Parathyroid adenoma (tissue), 2 donors: Measurements from ENCODE around the gene FRMD4A.
A peak's percentile ranks its signal among the peaks of the same experiment; 100 is the strongest.

Source experiments
- H2AFZ ChIP-seq: fragments of 300-600 bp; sonication (generic); one replicate; pipeline ENCODE4 v1.7.0; 2017; ENCODE audit warnings: antibody characterized with exemption, mild to moderate bottlenecking
- H3K27ac ChIP-seq: fragments of 300-600 bp; sonication (generic); one replicate; pipeline ENCODE4 v1.7.0; 2017
- H3K27me3 ChIP-seq: fragments of 300-600 bp; sonication (generic); one replicate; pipeline ENCODE4 v1.7.0; 2017; ENCODE audit warnings: low read length; ENCODE audit not compliant: control insufficient read depth, insufficient read depth
- H3K36me3 ChIP-seq: fragments of 300-600 bp; sonication (generic); one replicate; pipeline ENCODE4 v1.7.0; 2017; ENCODE audit warnings: low read length; ENCODE audit not compliant: control insufficient read depth, insufficient read depth
- H3K4me1 ChIP-seq: fragments of 300-600 bp; sonication (generic); one replicate; pipeline ENCODE4 v1.7.0; 2017; ENCODE audit warnings: control low read depth
- H3K4me2 ChIP-seq: fragments of 300-600 bp; sonication (generic); one replicate; pipeline ENCODE4 v1.7.0; 2017; ENCODE audit warnings: low read length
- H3K4me3 ChIP-seq: fragments of 300-600 bp; sonication (generic); one replicate; pipeline ENCODE4 v1.7.0; 2017; ENCODE audit warnings: low read depth, low read length
- H3K79me2 ChIP-seq: fragments of 300-600 bp; sonication (generic); one replicate; pipeline ENCODE4 v1.7.0; 2017; ENCODE audit warnings: control low read depth
- H3K9ac ChIP-seq: fragments of 300-600 bp; sonication (generic); one replicate; pipeline ENCODE4 v1.7.0; 2017; ENCODE audit warnings: mild to moderate bottlenecking
- H3K9me3 ChIP-seq: fragments of 300-600 bp; sonication (generic); one replicate; pipeline ENCODE4 v1.7.0; 2017; ENCODE audit warnings: low read length; ENCODE audit not compliant: control insufficient read depth
- CTCF ChIP-seq: fragments of 300-600 bp; sonication (generic); IDR thresholded peaks from one replicate; pipeline ENCODE4 v1.7.0; 2017; ENCODE audit warnings: antibody characterized with exemption, mild to moderate bottlenecking
- donor health status: primary hyperparathyroidism.

FRMD4A gene

DNA sequence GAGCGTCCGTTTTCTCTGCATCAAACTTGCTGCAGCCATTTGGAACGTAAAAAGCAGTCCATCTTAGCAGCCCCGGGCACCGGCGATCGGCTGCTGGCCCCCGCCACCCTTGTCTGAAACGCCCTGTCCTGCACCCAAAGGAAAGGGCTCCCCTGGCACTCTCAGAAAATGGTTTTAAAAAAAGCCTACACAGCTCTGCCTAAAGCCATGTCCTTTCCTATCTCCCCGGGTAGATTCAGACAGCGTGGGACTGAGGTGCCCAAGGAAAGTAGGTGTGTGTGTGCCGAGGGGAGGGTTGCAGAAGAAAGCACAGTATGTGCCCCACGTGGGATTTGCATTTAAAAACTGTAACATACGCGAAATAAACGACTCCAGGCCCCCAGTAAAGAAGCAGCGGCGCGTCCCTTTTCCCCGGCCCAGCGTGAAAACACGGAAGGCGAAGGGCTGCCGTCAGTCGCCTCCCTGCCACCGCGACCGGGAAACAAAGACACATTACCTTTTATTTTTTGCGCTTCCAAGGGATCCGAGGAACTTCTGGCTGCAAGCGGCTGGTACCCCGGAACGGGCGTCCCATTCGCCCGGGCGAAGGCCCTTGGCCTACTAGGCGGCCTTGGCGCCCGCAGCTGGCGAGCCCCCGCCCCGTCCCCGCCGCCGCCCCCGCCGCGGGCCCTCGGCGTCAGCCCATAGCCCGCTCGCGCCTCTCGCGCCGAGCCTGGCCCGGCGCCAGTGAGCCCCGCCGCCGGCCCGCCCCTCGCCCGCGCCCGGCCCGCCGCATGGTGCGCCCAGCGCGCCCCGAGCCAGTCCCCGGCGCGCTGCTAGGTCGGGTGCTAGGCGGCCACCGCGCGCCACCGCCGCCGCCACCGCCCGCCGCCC is 439.4 kb downstream of the FRMD4A start:
- Histone ChIP-seq H3K4me2 (peak overlapping the region; percentile 37), H3K27me3 (no peaks in the 10 kb centered on the region), H3K4me1 (no peaks in the 10 kb centered on the region), H3K27ac (no peak overlapping the region), H3K36me3 (no peaks in the 10 kb centered on the region), H3K4me3 (peak overlapping the region; percentile 43), H2AFZ (peak overlapping the region; percentile 17), H3K9me3 (no peaks in the 10 kb centered on the region), H3K79me2 (no peaks in the 10 kb centered on the region), H3K9ac (no peak overlapping the region)
- no peak for TF ChIP-seq CTCF

- Histone ChIP-seq H3K27ac (no peak overlapping the region), H3K27me3 (no peaks in the 10 kb centered on the region), H3K79me2 (no peaks in the 10 kb centered on the region), H3K9ac (no peak overlapping the region), H3K9me3 (no peaks in the 10 kb centered on the region), H3K4me1 (no peaks in the 10 kb centered on the region), H3K4me2 (peak overlapping the region; percentile 37), H2AFZ (no peak overlapping the region), H3K4me3 (peak overlapping the region; percentile 43), H3K36me3 (no peaks in the 10 kb centered on the region)
- no peak for TF ChIP-seq CTCF
Observed at GRCh38 chr10:13890233-13891127, 440.2 kb downstream of the FRMD4A start.

- Histone ChIP-seq H3K36me3 (no peaks in the 10 kb centered on the region), H3K27ac (no peak overlapping the region), H2AFZ (no peak overlapping the region), H3K4me1 (no peaks in the 10 kb centered on the region), H3K4me3 (no peak overlapping the region), H3K4me2 (no peak overlapping the region), H3K9ac (no peak overlapping the region), H3K79me2 (no peaks in the 10 kb centered on the region), H3K9me3 (no peaks in the 10 kb centered on the region), H3K27me3 (no peaks in the 10 kb centered on the region)
- TF ChIP-seq CTCF = no peak
Observed at GRCh38 chr10:13887761-13888160, 443.0 kb downstream of the FRMD4A start.

DNA sequence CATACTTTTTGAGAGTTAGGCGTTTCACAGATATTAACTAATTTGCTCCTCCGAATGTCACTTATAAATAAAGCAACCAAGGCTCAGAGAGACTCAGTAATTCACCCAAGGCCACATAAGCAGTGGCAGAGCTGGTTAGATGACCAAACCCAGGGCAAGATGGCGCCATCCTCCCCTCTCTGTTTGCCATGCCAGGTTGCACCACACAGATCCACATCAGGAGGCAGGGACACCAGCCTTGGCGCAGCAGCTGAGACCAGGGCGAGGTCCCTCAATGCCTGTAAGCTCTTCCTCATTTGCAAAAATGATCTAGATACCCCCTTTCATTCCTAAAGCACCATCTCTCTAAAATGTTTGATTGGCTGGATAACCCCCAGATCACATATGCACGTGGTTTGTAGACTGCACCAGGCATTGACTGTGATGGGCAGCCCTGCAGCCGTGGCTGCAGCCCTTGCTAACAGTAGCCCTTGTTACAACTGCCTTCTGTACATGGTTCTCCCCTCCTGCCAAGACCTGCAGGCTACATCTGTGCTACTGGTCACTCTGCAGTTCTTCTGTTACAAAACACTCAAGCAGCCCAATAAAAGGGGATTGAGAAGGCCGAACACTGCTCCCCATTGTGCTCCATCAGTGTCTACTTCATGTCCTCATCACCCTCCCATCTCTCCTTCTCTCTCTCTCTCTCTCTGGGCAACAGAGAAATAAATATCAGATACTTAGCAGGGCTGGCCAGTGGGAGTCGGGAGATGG is 445.3 kb downstream of the FRMD4A start:
- Histone ChIP-seq H3K4me1 (no peaks in the 10 kb centered on the region), H3K36me3 (no peaks in the 10 kb centered on the region), H3K27me3 (no peaks in the 10 kb centered on the region), H3K9me3 (no peaks in the 10 kb centered on the region), H2AFZ (no peak overlapping the region), H3K79me2 (no peaks in the 10 kb centered on the region), H3K9ac (no peak overlapping the region), H3K4me2 (no peak overlapping the region), H3K4me3 (no peak overlapping the region), H3K27ac (no peak overlapping the region)
- no peak for TF ChIP-seq CTCF
